SHP77 treated with DMSO at 0.1 percent for 48 hours (cell line): Measurements from ENCODE around the gene HS3ST2.
A peak's percentile ranks its signal among the peaks of the same experiment; 100 is the strongest.
"Not testable (repeated sequence)": the region's sequence is repeated elsewhere in the genome, so short reads cannot be mapped to it uniquely, and the experiment has no call there.

Experiments
- DNase-seq: peaks from one replicate; lab custom pipeline; 2025; lab: John Stamatoyannopoulos, UW

The HS3ST2 gene

DNA sequence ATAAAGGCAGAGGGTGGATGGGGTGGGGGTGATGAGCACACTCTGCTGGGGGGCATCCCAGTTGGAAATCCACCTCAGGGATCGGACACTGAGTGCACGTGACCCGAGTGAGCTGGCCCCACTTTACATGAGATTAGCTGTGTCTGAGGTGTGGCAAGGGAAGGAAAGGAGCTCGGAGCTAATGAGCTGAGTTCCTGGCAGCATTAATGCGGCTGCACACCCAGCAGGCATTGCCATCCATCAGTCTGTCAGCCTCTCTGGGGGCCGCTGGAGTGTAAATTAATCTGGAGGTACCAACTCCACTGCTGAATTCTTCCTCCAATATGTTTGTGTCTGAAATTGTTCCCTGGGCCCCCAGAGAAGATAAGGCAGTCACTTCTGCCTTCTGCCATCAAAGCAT, 65.5 kb downstream of the HS3ST2 start:
- no peak for DNase-seq

DNA sequence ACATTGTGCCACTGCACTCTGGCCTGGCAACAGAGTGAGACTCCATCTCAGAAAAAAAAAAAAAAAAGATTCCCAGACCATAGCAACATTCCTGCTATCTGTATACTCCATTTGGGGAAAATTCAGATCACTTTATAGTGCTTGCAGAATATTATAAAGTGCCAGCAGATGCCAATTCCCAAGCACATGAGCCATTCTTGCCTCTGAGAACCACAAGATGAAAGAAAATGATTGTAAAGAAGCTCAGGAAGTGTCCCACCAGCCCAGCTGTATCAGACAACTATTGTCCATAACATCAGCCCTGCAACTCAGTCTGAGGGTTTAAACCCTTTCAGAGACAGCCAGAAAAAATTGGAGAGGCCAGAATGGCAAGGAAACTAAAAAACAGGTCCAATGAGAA, 69.0 kb downstream of the HS3ST2 start:
- DNase-seq: no peak

DNA sequence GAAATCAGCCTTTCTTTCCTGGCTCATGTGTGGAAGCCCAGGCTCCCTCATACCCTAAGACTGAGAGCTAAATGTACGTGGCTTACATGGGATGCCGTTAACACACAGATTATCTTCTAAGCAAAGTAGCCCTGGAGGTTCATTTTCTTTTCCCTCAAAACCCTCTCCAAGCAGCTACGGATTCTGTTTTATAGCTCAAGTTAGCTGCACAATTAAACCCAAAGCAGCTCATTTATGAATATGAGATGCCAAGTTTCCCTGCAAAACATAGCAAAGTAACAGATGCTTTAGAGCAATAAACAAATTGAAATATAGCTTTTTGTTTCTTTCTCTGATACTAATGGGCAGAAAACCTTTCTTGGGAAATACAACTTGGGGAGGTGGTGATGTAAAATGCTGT, 72.0 kb downstream of the HS3ST2 start:
- no peak for DNase-seq

DNA sequence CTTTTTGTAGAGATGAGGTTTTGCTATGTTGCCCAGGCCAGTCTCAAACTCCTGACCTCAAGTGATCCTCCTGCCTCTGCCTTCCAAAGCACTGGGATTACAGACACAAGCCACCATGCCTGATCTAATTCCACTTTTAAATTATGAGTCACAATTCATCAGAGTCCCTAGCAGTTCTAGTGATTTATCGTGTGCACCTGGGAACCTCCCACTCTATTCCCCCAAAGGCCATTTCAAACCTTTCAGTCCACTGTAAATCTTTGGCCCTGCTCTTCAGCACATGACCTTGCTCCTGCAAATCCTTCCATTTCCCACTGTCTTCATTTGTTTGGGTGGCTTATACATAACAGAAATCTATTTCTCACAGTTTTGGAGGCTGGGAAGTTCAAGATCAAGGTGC, 73.0 kb downstream of the HS3ST2 start:
- DNase-seq: no peak

GRCh38 chr16:22887445-22887844, 73.5 kb downstream of the HS3ST2 start:
- peak; percentile 9 for DNase-seq

- no peak for DNase-seq
These were observed 74.8 kb downstream of the HS3ST2 start for GRCh38 chr16:22888791-22889190.

- DNase-seq: no peak
These were observed 77.0 kb downstream of the HS3ST2 start for GRCh38 chr16:22890976-22891375.

- no peak for DNase-seq
These were observed 83.2 kb downstream of the HS3ST2 start for GRCh38 chr16:22897184-22897583.

GRCh38 chr16:22898131-22898530, 84.2 kb downstream of the HS3ST2 start:
- DNase-seq: no peak

- no peak for DNase-seq
These were observed 84.9 kb downstream of the HS3ST2 start for GRCh38 chr16:22898874-22899348.

- DNase-seq: not testable (repeated sequence)
These were observed 85.6 kb downstream of the HS3ST2 start for GRCh38 chr16:22899567-22899966.

GRCh38 chr16:22900863-22901262, 86.9 kb downstream of the HS3ST2 start:
- no peak for DNase-seq

DNA sequence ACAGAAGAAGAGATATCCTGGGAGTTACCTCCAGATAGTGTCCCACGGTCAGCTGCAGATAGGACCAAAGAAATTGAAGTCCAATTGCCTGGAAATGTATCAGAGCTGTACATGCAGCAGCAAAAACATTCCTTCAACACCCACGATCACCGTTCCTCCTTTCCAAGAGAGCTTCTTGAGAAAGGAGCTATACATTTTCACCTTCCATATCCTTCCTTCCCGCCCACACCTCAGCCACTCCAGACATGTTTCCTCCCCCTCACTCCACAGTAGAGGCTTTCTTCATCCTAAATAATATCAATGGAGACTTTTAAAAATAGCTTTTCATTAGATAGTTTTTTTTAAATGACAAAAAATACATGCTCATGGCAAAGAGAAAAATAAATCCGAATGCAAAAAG, 87.6 kb downstream of the HS3ST2 start:
- DNase-seq: no peak

GRCh38 chr16:22903716-22904115, 89.8 kb downstream of the HS3ST2 start:
- DNase-seq: no peak

- no peak for DNase-seq
These were observed 98.7 kb downstream of the HS3ST2 start for GRCh38 chr16:22912654-22913053.

DNA sequence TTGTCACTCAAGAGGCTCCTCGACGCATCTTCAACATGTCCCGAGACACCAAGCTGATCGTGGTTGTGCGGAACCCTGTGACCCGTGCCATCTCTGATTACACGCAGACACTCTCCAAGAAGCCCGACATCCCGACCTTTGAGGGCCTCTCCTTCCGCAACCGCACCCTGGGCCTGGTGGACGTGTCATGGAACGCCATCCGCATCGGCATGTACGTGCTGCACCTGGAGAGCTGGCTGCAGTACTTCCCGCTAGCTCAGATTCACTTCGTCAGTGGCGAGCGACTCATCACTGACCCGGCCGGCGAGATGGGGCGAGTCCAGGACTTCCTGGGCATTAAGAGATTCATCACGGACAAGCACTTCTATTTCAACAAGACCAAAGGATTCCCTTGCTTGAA, 101.0 kb downstream of the HS3ST2 start:
- no peak for DNase-seq

GRCh38 chr16:22923491-22923890, 109.5 kb downstream of the HS3ST2 start:
- DNase-seq: no peak

DNA sequence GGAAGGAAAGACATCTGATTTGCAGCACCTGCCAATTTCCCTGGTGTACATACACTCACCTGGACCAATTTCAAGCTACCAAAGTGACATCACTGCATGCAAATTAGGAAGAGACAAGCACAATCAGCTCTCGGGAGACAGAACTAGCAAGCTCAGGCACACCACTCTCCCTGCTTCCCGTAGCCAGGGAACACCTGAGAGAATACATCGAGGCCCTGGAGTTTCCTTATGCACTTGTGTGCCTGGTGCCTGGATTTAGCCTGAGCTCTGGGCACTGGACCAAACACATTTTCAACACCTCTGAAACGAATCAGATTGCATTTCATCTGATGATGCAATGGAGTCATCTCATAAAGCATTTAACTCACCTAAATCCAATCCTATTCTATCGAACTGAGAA, 110.5 kb downstream of the HS3ST2 start:
- no peak for DNase-seq

GRCh38 chr16:22926105-22926751, 112.3 kb downstream of the HS3ST2 start:
- no peak for DNase-seq

- no peak for DNase-seq
These were observed 113.3 kb downstream of the HS3ST2 start for GRCh38 chr16:22927306-22927705.

DNA sequence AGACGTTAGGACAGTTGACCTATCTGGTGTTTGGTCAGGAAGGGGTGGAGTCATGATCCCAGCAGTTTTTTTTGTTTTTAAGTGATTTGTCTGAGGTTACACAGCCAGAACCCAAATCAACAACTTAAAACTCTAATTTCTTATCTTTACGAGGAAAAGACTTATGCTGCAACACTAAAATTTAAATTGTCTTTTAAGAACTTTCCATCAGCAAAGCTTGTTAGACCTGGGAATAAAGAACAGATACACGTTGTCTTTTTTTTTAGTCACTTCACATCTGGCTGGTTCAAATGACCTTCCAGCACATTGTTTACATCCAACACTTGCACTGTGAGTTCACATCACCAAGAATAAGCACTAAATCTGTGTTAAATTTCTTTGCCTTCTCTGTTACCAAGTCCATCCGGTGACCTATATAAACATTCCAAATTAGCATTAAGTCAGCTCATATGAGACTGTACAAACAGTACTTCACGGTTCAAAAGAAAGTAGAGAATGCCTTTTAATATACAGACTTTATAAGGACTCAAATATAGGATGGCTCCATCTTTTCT, 115.0 kb downstream of the HS3ST2 start:
- no peak for DNase-seq

GRCh38 chr16:22929461-22929860, 115.5 kb downstream of the HS3ST2 start:
- DNase-seq: no peak

- DNase-seq: no peak
These were observed 118.2 kb downstream of the HS3ST2 start for GRCh38 chr16:22932032-22932771.
